Trophoblast cell (in vitro differentiated cells and primary cell): Measurements from ENCODE around the gene VPS33A.

ENCODE experiments used
- DNase-seq, 2 donors: peaks; one replicate each; pipeline ENCODE4 v3.0.0-alpha.2; 2016
- H2AFZ ChIP-seq: 2 replicates; pipeline ENCODE4 v1.6.1; 2013; ENCODE audit warnings: low read length, moderate library complexity, mild to moderate bottlenecking; ENCODE audit not compliant: insufficient read depth, poor library complexity
- H2AK5ac ChIP-seq: 2 replicates; pipeline ENCODE4 v1.6.1; 2013; ENCODE audit warnings: mild to moderate bottlenecking, low read length
- H2BK120ac ChIP-seq: 2 replicates; pipeline ENCODE4 v1.6.1; 2013; ENCODE audit warnings: low read length, mild to moderate bottlenecking, moderate library complexity; ENCODE audit not compliant: insufficient read depth, poor library complexity
- H2BK12ac ChIP-seq: 2 replicates; pipeline ENCODE4 v1.6.1; 2013; ENCODE audit warnings: mild to moderate bottlenecking, low read length, moderate library complexity
- H2BK5ac ChIP-seq: 2 replicates; pipeline ENCODE4 v1.6.1; 2013; ENCODE audit warnings: low read length, low read depth, moderate library complexity, mild to moderate bottlenecking; ENCODE audit not compliant: poor library complexity
- H3K14ac ChIP-seq: 2 replicates; pipeline ENCODE4 v1.6.1; 2013; ENCODE audit warnings: mild to moderate bottlenecking, low read length
- H3K18ac ChIP-seq: 2 replicates; pipeline ENCODE4 v1.6.1; 2013; ENCODE audit warnings: mild to moderate bottlenecking, low read length
- H3K23ac ChIP-seq: 2 replicates; pipeline ENCODE4 v1.6.1; 2013; ENCODE audit warnings: low read length
- H3K27ac ChIP-seq: 2 replicates; pipeline ENCODE4 v1.5.1; 2013; ENCODE audit warnings: low read depth, mild to moderate bottlenecking, inconsistent platforms, low read length, moderate library complexity
- H3K27me3 ChIP-seq: 2 replicates; pipeline ENCODE4 v1.6.1; 2013; ENCODE audit warnings: inconsistent platforms, mild to moderate bottlenecking, low read length, moderate library complexity; ENCODE audit not compliant: insufficient read depth
- H3K36me3 ChIP-seq, 2 experiments: 1 replicate in 1 of 2; 2 replicates in 1 of 2; pipeline ENCODE4 v1.6.1; 2013; ENCODE audit warnings: low read length in 2 of 2, mild to moderate bottlenecking in 2 of 2, moderate library complexity in 1 of 2; ENCODE audit not compliant: insufficient read depth in 2 of 2, control insufficient read depth in 1 of 2
- H3K4ac ChIP-seq: 2 replicates; pipeline ENCODE4 v1.6.1; 2013; ENCODE audit warnings: low read depth, mild to moderate bottlenecking, low read length, moderate library complexity
- H3K4me1 ChIP-seq, 2 experiments: 1 replicate in 1 of 2; 2 replicates in 1 of 2; pipeline ENCODE4 v1.6.1; 2013; ENCODE audit warnings: low read length in 2 of 2, mild to moderate bottlenecking in 2 of 2, moderate library complexity in 1 of 2; ENCODE audit not compliant: insufficient read depth in 2 of 2, control insufficient read depth in 1 of 2
- H3K4me2 ChIP-seq: 2 replicates; pipeline ENCODE4 v1.6.1; 2013; ENCODE audit warnings: inconsistent platforms, mild to moderate bottlenecking, low read length, moderate library complexity
- H3K4me3 ChIP-seq: 2 replicates; pipeline ENCODE4 v1.5.1; 2013; ENCODE audit warnings: mild to moderate bottlenecking, low read depth, low read length, inconsistent platforms
- H3K79me1 ChIP-seq: one replicate; pipeline ENCODE4 v1.6.1; 2013; ENCODE audit warnings: low read length
- H3K79me2 ChIP-seq: 2 replicates; pipeline ENCODE4 v1.6.1; 2013; ENCODE audit warnings: low read length, mild to moderate bottlenecking; ENCODE audit not compliant: control insufficient read depth, insufficient read depth, poor library complexity
- H3K9ac ChIP-seq: 2 replicates; pipeline ENCODE4 v1.6.1; 2013; ENCODE audit warnings: mild to moderate bottlenecking, low read length
- H3K9me3 ChIP-seq: 2 replicates; pipeline ENCODE4 v1.6.1; 2013; ENCODE audit warnings: low read depth, mild to moderate bottlenecking, control low read depth, inconsistent platforms, low read length; ENCODE audit not compliant: insufficient read depth
- H4K12ac ChIP-seq: 2 replicates; pipeline ENCODE4 v1.6.1; 2013; ENCODE audit warnings: low read depth, mild to moderate bottlenecking, low read length, moderate library complexity
- H4K8ac ChIP-seq: 2 replicates; pipeline ENCODE4 v1.6.1; 2013; ENCODE audit warnings: low read depth, mild to moderate bottlenecking, low read length, moderate library complexity
- H4K91ac ChIP-seq: one replicate; pipeline ENCODE4 v1.6.1; 2013; ENCODE audit warnings: low read depth, mild to moderate bottlenecking, low read length, moderate library complexity
- WGBS: extraction: QIAGEN DNeasy Blood & Tissue Kit; methylation state at CpG from one replicate; pipeline ENCODE4 v1.1.7; 2013; ENCODE audit warnings: missing lambda C conversion rate; ENCODE audit not compliant: insufficient read length, insufficient coverage; ENCODE audit errors: extremely low coverage; 5-methylcytosine and 5-hydroxymethylcytosine counted together

The VPS33A gene

DNA sequence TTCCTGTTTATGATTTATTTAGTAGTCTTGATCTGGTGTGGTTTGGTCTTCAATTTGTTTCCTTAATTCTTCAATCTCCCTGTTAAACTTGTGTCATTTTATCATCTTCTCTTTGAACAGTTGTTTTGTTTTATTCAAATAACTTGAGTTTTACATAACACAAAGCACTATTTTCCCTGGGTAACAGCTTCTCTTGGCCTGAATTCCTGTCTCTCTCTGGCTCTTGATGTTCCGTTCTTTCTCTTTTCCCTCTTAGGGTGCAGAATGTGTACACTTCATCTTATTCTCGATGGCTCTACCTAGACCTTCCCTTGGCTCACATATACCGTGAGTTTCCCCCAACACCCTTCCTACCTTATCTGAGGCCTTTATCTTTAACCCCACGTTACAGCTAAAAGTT lies 36.8 kb upstream of the VPS33A start:
- no peak overlapping the region for H3K23ac ChIP-seq
- no peaks in the 10 kb centered on the region for H3K79me2 ChIP-seq
- no peak overlapping the region for H2BK12ac ChIP-seq
- no peak overlapping the region for H3K9ac ChIP-seq
- H3K14ac ChIP-seq = no peak overlapping the region
- no peak overlapping the region for H4K12ac ChIP-seq
- H3K4ac ChIP-seq = no peak overlapping the region
- no peak overlapping the region for H3K4me3 ChIP-seq
- no peaks in the 10 kb centered on the region for H3K4me1 ChIP-seq
- H3K27me3 ChIP-seq = no peaks in the 10 kb centered on the region
- H2AK5ac ChIP-seq = no peak overlapping the region
- H4K91ac ChIP-seq = no peak overlapping the region
- H3K9me3 ChIP-seq = no peaks in the 10 kb centered on the region
- no peak overlapping the region for H2BK120ac ChIP-seq
- H2AFZ ChIP-seq = no peak overlapping the region
- no peak overlapping the region for H3K18ac ChIP-seq
- WGBS = no CpG with 5 or more reads among the region's 4 CpGs
- no peaks in the 10 kb centered on the region for H3K79me1 ChIP-seq
- no peak overlapping the region for H3K27ac ChIP-seq
- H2BK5ac ChIP-seq = no peak overlapping the region
- no peak overlapping the region for H4K8ac ChIP-seq
- DNase-seq = no peak
- peaks cover 23 to 41% of the 10 kb centered on the region in 2 experiments for H3K36me3 ChIP-seq
- no peak overlapping the region for H3K4me2 ChIP-seq

DNA sequence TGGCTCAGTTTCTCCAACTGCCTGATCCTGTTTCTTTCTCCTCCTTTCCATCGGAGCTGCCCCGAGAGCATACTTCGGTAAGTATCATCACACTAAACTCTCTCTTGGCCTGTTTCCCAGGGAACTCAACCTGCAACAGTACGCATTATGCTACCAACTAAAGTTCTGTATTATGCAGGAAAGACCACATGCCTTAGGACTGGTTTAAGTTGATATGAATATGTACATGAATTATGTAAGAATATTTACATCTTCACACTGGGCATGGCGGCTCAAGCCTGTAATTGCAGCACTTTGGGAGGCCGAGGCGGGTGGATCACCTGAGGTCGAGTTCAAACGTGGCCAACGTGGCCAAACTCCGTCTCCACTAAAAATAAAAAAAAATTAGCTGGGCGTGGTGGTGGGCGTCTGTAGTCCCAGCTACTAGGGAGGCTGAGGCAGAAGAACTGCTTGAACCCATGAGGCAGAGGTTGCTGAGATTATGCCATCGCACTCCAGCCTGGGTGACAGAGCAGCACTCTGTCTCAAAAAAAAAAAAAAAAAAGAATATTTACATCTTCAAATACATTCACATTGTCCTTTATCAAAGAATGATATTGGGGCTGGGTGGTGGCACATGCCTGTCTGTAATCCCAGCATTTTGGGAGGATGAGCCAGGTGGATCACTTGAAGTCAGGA lies 31.9 kb upstream of the VPS33A start:
- Histone ChIP-seq H4K12ac (no peak overlapping the region), H3K4ac (no peak overlapping the region), H3K36me3 (peaks cover 15 to 27% of the 10 kb centered on the region in 2 experiments), H3K4me1 (no peaks in the 10 kb centered on the region), H3K79me1 (no peaks in the 10 kb centered on the region), H2AFZ (no peak overlapping the region), H3K18ac (no peak overlapping the region), H3K23ac (no peak overlapping the region), H3K4me2 (no peak overlapping the region), H2BK12ac (no peak overlapping the region), H3K27ac (no peak overlapping the region), H3K4me3 (no peak overlapping the region), H3K9ac (no peak overlapping the region), H2BK5ac (no peak overlapping the region), H3K14ac (no peak overlapping the region), H4K91ac (no peak overlapping the region), H4K8ac (no peak overlapping the region), H2AK5ac (no peak overlapping the region), H3K9me3 (no peaks in the 10 kb centered on the region), H3K79me2 (no peaks in the 10 kb centered on the region), H2BK120ac (no peak overlapping the region), H3K27me3 (no peaks in the 10 kb centered on the region)
- DNase-seq = no peak
- no CpG with 5 or more reads among the region's 14 CpGs for WGBS

DNA sequence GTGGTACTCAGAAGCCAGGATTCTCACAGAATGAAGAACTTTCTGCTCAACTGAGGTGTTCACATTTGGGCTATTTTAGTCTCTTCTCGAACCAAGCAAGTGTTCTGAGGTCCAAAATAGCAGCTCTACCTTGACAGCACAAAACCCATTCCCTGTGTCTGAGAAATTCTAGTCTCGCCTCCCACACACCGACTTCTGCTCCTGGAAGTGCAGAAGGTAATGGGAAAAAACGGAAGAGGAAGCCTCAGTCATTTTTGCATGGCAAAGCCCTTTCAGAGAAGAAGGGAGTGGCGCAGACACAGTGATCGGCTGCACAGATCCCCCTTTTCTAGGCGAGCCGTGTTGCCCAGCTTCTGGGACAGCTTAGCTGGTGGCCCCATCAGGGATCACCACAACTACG lies 31.2 kb upstream of the VPS33A start:
- no peak overlapping the region for H3K23ac ChIP-seq
- no peak overlapping the region for H4K8ac ChIP-seq
- no peak overlapping the region for H3K9ac ChIP-seq
- H3K4me1 ChIP-seq = no peaks in the 10 kb centered on the region
- no peak overlapping the region for H3K4ac ChIP-seq
- no peak overlapping the region for H3K4me2 ChIP-seq
- no peak overlapping the region for H3K4me3 ChIP-seq
- no peak for DNase-seq
- H2AK5ac ChIP-seq = no peak overlapping the region
- no peak overlapping the region for H3K18ac ChIP-seq
- H3K9me3 ChIP-seq = no peaks in the 10 kb centered on the region
- no peak overlapping the region for H2AFZ ChIP-seq
- no peaks in the 10 kb centered on the region for H3K79me1 ChIP-seq
- no peak overlapping the region for H4K91ac ChIP-seq
- no peaks in the 10 kb centered on the region for H3K79me2 ChIP-seq
- no peak overlapping the region for H3K27ac ChIP-seq
- no peak overlapping the region for H2BK12ac ChIP-seq
- H3K27me3 ChIP-seq = no peaks in the 10 kb centered on the region
- H2BK5ac ChIP-seq = no peak overlapping the region
- no peak overlapping the region for H4K12ac ChIP-seq
- WGBS = no CpG with 5 or more reads among the region's 9 CpGs
- H3K14ac ChIP-seq = no peak overlapping the region
- no peak overlapping the region for H2BK120ac ChIP-seq
- H3K36me3 ChIP-seq = peaks cover 12 to 23% of the 10 kb centered on the region in 2 experiments

DNA sequence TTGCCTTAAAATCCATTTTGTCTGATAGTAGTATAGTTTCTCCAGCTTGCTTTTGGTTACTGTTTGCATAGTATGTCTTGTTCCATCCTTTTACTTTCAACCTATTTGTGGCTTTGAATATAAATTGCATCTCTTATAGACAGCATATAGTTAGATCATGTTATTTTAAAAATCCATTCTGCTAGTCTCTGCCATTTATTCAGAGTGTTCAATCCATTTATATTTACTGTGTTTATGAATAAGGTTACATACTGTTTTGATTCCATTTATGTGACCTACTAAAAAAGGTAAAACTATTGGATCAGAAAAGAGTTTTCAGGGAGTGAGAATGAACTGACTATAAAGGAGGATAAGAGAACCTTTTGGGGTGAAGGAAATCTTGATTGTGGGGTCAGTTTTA lies 29.6 kb upstream of the VPS33A start:
- Histone ChIP-seq H4K12ac (no peak overlapping the region), H3K9ac (no peak overlapping the region), H2AFZ (no peak overlapping the region), H3K18ac (no peak overlapping the region), H3K79me1 (no peaks in the 10 kb centered on the region), H3K14ac (no peak overlapping the region), H3K27ac (no peak overlapping the region), H3K4ac (no peak overlapping the region), H4K8ac (no peak overlapping the region), H3K4me2 (no peak overlapping the region), H3K36me3 (peaks cover 15 to 23% of the 10 kb centered on the region in 2 experiments), H2AK5ac (no peak overlapping the region), H3K9me3 (no peaks in the 10 kb centered on the region), H3K4me3 (no peak overlapping the region), H3K27me3 (no peaks in the 10 kb centered on the region), H4K91ac (no peak overlapping the region), H2BK5ac (no peak overlapping the region), H2BK12ac (no peak overlapping the region), H3K4me1 (no peaks in the 10 kb centered on the region), H2BK120ac (no peak overlapping the region), H3K79me2 (no peaks in the 10 kb centered on the region), H3K23ac (no peak overlapping the region)
- DNase-seq = no peak
